Tibial nerve (tissue), 4 donors: ENCODE measurements around the gene MAMDC2.

Experiments
- EP300 ChIP-seq, 2 donors: sonication (generic); formaldehyde crosslinking; IDR thresholded peaks; one replicate each; pipeline ENCODE4 v1.6.1; 2017; ENCODE audit warnings: antibody characterized with exemption in 2 of 2, mild to moderate bottlenecking in 1 of 2
- POLR2A ChIP-seq, 2 donors: fragments of 450-650 bp; IDR thresholded peaks; one replicate each; pipeline ENCODE4 v1.6.1; 2017; ENCODE audit warnings: antibody characterized with exemption in 2 of 2, mild to moderate bottlenecking in 2 of 2, moderate library complexity in 2 of 2
- TF ChIP-seq, protein P1 (sequence below), 5 experiments: fragments of 200-600 bp in 3 of 5; fragments of 450-650 bp in 2 of 5; sonication (generic) in 3 of 5; IDR thresholded peaks; one replicate each; pipeline ENCODE4 v1.5.1; 2016 to 2019; ENCODE audit warnings: antibody characterized with exemption in 5 of 5, mild to moderate bottlenecking in 3 of 5, moderate library complexity in 2 of 5

- TF ChIP-seq EP300 (IDR thresholded peaks at IDR 0.05) (peak in 1 of 2 donors; percentile 20), POLR2A (IDR thresholded peaks at IDR 0.05) (no peak)
- TF ChIP-seq, protein P1, sequence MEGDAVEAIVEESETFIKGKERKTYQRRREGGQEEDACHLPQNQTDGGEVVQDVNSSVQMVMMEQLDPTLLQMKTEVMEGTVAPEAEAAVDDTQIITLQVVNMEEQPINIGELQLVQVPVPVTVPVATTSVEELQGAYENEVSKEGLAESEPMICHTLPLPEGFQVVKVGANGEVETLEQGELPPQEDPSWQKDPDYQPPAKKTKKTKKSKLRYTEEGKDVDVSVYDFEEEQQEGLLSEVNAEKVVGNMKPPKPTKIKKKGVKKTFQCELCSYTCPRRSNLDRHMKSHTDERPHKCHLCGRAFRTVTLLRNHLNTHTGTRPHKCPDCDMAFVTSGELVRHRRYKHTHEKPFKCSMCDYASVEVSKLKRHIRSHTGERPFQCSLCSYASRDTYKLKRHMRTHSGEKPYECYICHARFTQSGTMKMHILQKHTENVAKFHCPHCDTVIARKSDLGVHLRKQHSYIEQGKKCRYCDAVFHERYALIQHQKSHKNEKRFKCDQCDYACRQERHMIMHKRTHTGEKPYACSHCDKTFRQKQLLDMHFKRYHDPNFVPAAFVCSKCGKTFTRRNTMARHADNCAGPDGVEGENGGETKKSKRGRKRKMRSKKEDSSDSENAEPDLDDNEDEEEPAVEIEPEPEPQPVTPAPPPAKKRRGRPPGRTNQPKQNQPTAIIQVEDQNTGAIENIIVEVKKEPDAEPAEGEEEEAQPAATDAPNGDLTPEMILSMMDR (IDR thresholded peaks at IDR 0.05): no peak
Measured at GRCh38 chr9:70100362-70100761, 56.7 kb downstream of the MAMDC2 start.
